ENCODE data around the gene PPP1R12C.

PPP1R12C gene

GRCh38 chr19:55044771-55045716 is 72.4 kb downstream of the PPP1R12C start:
- DNase-seq (ENCODE audit: low read depth), result no peak

GRCh38 chr19:55044286-55044685 is 73.2 kb downstream of the PPP1R12C start:
- no peak for DNase-seq (ENCODE audit: low read depth)

GRCh38 chr19:55042688-55043087 is 74.7 kb downstream of the PPP1R12C start:
- DNase-seq (ENCODE audit: low read depth), result no peak

GRCh38 chr19:55042344-55042678 is 75.1 kb downstream of the PPP1R12C start:
- DNase-seq (ENCODE audit: low read depth), result no peak

- DNase-seq (ENCODE audit: low read depth), result no peak
Observed at GRCh38 chr19:55041627-55042343, 75.7 kb downstream of the PPP1R12C start.

- DNase-seq (ENCODE audit: low read depth), result no peak
Observed at GRCh38 chr19:55041244-55041626, 76.2 kb downstream of the PPP1R12C start.

All from stimulated activated CD8-positive, alpha-beta memory T cell treated with anti-CD3 and anti-CD28 coated beads, Interleukin-12 subunit alpha, Interleukin-12 subunit beta, amount 100 ng/mL, for 1 hour (primary cell).